ENCODE results near the gene TMEM235.
"Not testable (repeated sequence)": the region's sequence is repeated elsewhere in the genome, so short reads cannot be mapped to it uniquely, and the experiment has no call there.

The TMEM235 gene

GRCh38 chr17:78238823-78239488 is 7.5 kb downstream of the TMEM235 start:
- no peak for DNase-seq

GRCh38 chr17:78239489-78239931 is 8.1 kb downstream of the TMEM235 start:
- no peak for DNase-seq

GRCh38 chr17:78240012-78240655 is 8.7 kb downstream of the TMEM235 start:
- DNase-seq = no peak

- DNase-seq = no peak
Observed at GRCh38 chr17:78240839-78241238, 9.4 kb downstream of the TMEM235 start.

- DNase-seq = no peak
Observed at GRCh38 chr17:78241277-78242023, 10.0 kb downstream of the TMEM235 start.

- DNase-seq = peak; percentile 76
Observed at GRCh38 chr17:78242024-78242742, 10.8 kb downstream of the TMEM235 start.

GRCh38 chr17:78247304-78247703 is 15.9 kb downstream of the TMEM235 start:
- no peak for DNase-seq

- no peak for DNase-seq
Observed at GRCh38 chr17:78248051-78248914, 16.9 kb downstream of the TMEM235 start.

GRCh38 chr17:78249074-78249817 is 17.8 kb downstream of the TMEM235 start:
- no peak for DNase-seq

GRCh38 chr17:78249818-78250806 is 18.7 kb downstream of the TMEM235 start:
- DNase-seq = no peak

GRCh38 chr17:78250891-78251772 is 19.7 kb downstream of the TMEM235 start:
- peak; percentile 23 for DNase-seq

GRCh38 chr17:78251773-78252103 is 20.3 kb downstream of the TMEM235 start:
- no peak for DNase-seq

- DNase-seq = no peak
Observed at GRCh38 chr17:78252111-78252634, 20.7 kb downstream of the TMEM235 start.

GRCh38 chr17:78252701-78253635 is 21.5 kb downstream of the TMEM235 start:
- DNase-seq = no peak

- DNase-seq = not testable (repeated sequence)
Observed at GRCh38 chr17:78253636-78253945, 22.2 kb downstream of the TMEM235 start.

GRCh38 chr17:78253946-78254672 is 22.7 kb downstream of the TMEM235 start:
- no peak for DNase-seq

- no peak for DNase-seq
Observed at GRCh38 chr17:78255029-78255656, 23.7 kb downstream of the TMEM235 start.

Data from SIG-M5 (cell line).